ENCODE data around the gene TMEM164.

TMEM164 gene

GRCh38 chrX:110213183-110213582, 210.3 kb downstream of the TMEM164 start:
- no peak overlapping the region for H3K27ac ChIP-seq
- TF ChIP-seq CTCF (conservative IDR thresholded peaks at IDR 0.05) = no peak

GRCh38 chrX:110214684-110215083, 211.8 kb downstream of the TMEM164 start:
- H3K27ac ChIP-seq = no peak overlapping the region
- TF ChIP-seq CTCF (conservative IDR thresholded peaks at IDR 0.05) = no peak

GRCh38 chrX:110215411-110215810, 212.5 kb downstream of the TMEM164 start:
- H3K27ac ChIP-seq = no peak overlapping the region
- TF ChIP-seq CTCF (conservative IDR thresholded peaks at IDR 0.05) = no peak

GRCh38 chrX:110216027-110216426, 213.1 kb downstream of the TMEM164 start:
- H3K27ac ChIP-seq = no peak overlapping the region
- TF ChIP-seq CTCF (conservative IDR thresholded peaks at IDR 0.05) = no peak

- no peak overlapping the region for H3K27ac ChIP-seq
- TF ChIP-seq CTCF (conservative IDR thresholded peaks at IDR 0.05) = no peak
Observed at GRCh38 chrX:110218591-110218990, 215.7 kb downstream of the TMEM164 start.

- no peak overlapping the region for H3K27ac ChIP-seq
- no peak for TF ChIP-seq CTCF (conservative IDR thresholded peaks at IDR 0.05)
Observed at GRCh38 chrX:110219920-110220319, 217.0 kb downstream of the TMEM164 start.

GRCh38 chrX:110222497-110223257, 219.8 kb downstream of the TMEM164 start:
- TF ChIP-seq CTCF (conservative IDR thresholded peaks at IDR 0.05) = no peak

More at GRCh38 chrX:110222497-110223257, 219.8 kb downstream of the TMEM164 start:
- H3K27ac ChIP-seq = no peak overlapping the region
